Parathyroid adenoma (tissue), 2 donors: ENCODE data around the gene LRRC66.

Experiments
- H2AFZ ChIP-seq: fragments of 300-600 bp; sonication (generic); one replicate; pipeline ENCODE4 v1.7.0; 2017; ENCODE audit warnings: antibody characterized with exemption, mild to moderate bottlenecking
- H3K27ac ChIP-seq: fragments of 300-600 bp; sonication (generic); one replicate; pipeline ENCODE4 v1.7.0; 2017
- H3K27me3 ChIP-seq: fragments of 300-600 bp; sonication (generic); one replicate; pipeline ENCODE4 v1.7.0; 2017; ENCODE audit warnings: low read length; ENCODE audit not compliant: control insufficient read depth, insufficient read depth
- H3K36me3 ChIP-seq: fragments of 300-600 bp; sonication (generic); one replicate; pipeline ENCODE4 v1.7.0; 2017; ENCODE audit warnings: low read length; ENCODE audit not compliant: control insufficient read depth, insufficient read depth
- H3K4me1 ChIP-seq: fragments of 300-600 bp; sonication (generic); one replicate; pipeline ENCODE4 v1.7.0; 2017; ENCODE audit warnings: control low read depth
- H3K4me2 ChIP-seq: fragments of 300-600 bp; sonication (generic); one replicate; pipeline ENCODE4 v1.7.0; 2017; ENCODE audit warnings: low read length
- H3K4me3 ChIP-seq: fragments of 300-600 bp; sonication (generic); one replicate; pipeline ENCODE4 v1.7.0; 2017; ENCODE audit warnings: low read depth, low read length
- H3K79me2 ChIP-seq: fragments of 300-600 bp; sonication (generic); one replicate; pipeline ENCODE4 v1.7.0; 2017; ENCODE audit warnings: control low read depth
- H3K9ac ChIP-seq: fragments of 300-600 bp; sonication (generic); one replicate; pipeline ENCODE4 v1.7.0; 2017; ENCODE audit warnings: mild to moderate bottlenecking
- H3K9me3 ChIP-seq: fragments of 300-600 bp; sonication (generic); one replicate; pipeline ENCODE4 v1.7.0; 2017; ENCODE audit warnings: low read length; ENCODE audit not compliant: control insufficient read depth
- TF ChIP-seq, protein P1 (sequence below): fragments of 300-600 bp; sonication (generic); IDR thresholded peaks from one replicate; pipeline ENCODE4 v1.7.0; 2017; ENCODE audit warnings: antibody characterized with exemption, mild to moderate bottlenecking
- donor health status: primary hyperparathyroidism.

LRRC66 gene

DNA sequence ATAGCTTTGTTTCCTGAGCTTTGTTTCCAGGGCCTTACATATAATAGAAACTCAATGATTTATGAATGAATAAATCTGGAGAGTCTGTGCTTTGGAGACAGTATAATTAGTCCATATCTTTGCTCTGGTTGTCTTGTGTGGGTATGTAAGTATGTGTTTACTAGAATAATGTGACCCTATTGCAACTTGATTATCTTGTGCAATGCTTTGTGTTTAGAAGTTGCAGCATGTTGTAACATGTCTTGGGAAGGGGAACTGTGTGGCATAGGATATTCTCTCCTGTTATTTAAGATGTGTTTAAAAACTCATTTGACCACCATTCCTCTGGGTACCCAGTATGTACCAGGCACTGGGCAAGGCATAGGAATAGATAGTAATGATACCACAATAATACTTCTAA is 37.0 kb upstream of the LRRC66 start:
- H3K9ac ChIP-seq: no peak overlapping the region
- TF ChIP-seq, protein P1, sequence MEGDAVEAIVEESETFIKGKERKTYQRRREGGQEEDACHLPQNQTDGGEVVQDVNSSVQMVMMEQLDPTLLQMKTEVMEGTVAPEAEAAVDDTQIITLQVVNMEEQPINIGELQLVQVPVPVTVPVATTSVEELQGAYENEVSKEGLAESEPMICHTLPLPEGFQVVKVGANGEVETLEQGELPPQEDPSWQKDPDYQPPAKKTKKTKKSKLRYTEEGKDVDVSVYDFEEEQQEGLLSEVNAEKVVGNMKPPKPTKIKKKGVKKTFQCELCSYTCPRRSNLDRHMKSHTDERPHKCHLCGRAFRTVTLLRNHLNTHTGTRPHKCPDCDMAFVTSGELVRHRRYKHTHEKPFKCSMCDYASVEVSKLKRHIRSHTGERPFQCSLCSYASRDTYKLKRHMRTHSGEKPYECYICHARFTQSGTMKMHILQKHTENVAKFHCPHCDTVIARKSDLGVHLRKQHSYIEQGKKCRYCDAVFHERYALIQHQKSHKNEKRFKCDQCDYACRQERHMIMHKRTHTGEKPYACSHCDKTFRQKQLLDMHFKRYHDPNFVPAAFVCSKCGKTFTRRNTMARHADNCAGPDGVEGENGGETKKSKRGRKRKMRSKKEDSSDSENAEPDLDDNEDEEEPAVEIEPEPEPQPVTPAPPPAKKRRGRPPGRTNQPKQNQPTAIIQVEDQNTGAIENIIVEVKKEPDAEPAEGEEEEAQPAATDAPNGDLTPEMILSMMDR: no peak
- no peaks in the 10 kb centered on the region for H3K36me3 ChIP-seq
- no peak overlapping the region for H3K27ac ChIP-seq
- no peak overlapping the region for H3K4me3 ChIP-seq
- no peaks in the 10 kb centered on the region for H3K27me3 ChIP-seq
- no peak overlapping the region for H2AFZ ChIP-seq
- no peaks in the 10 kb centered on the region for H3K9me3 ChIP-seq
- no peaks in the 10 kb centered on the region for H3K4me1 ChIP-seq
- H3K4me2 ChIP-seq: no peak overlapping the region
- H3K79me2 ChIP-seq: no peaks in the 10 kb centered on the region

DNA sequence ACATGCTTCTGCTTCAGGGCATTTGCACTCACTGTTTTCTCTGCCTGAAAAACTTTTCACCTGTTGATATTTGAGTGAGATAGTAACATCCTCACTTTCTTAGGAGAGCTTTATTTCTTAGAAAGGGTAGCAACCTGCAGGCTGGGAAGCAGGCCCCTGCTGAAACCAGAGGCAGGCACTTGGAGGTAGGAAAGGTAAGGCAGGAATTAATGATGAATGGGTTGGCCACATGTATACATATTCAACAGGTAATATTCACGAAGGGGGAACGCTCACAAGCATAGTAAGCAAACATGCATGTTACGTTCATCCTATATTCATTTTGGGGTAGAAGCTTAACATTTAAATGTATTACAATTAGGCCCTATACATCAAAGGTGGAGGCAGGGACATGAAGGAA is 34.1 kb upstream of the LRRC66 start:
- H3K27ac ChIP-seq: no peak overlapping the region
- H3K9ac ChIP-seq: no peak overlapping the region
- no peaks in the 10 kb centered on the region for H3K36me3 ChIP-seq
- TF ChIP-seq, protein P1: no peak
- no peak overlapping the region for H3K4me2 ChIP-seq
- no peaks in the 10 kb centered on the region for H3K9me3 ChIP-seq
- no peaks in the 10 kb centered on the region for H3K79me2 ChIP-seq
- no peaks in the 10 kb centered on the region for H3K4me1 ChIP-seq
- no peak overlapping the region for H2AFZ ChIP-seq
- H3K4me3 ChIP-seq: no peak overlapping the region
- H3K27me3 ChIP-seq: no peaks in the 10 kb centered on the region

DNA sequence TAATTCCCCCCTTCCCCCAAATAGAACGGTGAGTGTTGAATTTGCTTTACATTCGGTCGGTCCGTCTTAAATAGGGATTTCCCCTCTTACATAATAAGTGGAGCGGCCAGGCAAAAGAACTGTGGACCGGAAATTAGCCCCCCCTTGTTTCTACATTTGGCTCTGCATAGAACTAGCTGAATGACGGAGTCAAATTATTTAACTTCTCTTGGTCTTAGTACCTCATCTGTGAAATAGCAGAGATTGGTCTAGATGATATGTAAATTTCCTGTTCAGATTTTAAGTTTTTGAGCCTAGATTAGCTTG is 32.3 kb upstream of the LRRC66 start:
- H3K9ac ChIP-seq: no peak overlapping the region
- TF ChIP-seq, protein P1: no peak

DNA sequence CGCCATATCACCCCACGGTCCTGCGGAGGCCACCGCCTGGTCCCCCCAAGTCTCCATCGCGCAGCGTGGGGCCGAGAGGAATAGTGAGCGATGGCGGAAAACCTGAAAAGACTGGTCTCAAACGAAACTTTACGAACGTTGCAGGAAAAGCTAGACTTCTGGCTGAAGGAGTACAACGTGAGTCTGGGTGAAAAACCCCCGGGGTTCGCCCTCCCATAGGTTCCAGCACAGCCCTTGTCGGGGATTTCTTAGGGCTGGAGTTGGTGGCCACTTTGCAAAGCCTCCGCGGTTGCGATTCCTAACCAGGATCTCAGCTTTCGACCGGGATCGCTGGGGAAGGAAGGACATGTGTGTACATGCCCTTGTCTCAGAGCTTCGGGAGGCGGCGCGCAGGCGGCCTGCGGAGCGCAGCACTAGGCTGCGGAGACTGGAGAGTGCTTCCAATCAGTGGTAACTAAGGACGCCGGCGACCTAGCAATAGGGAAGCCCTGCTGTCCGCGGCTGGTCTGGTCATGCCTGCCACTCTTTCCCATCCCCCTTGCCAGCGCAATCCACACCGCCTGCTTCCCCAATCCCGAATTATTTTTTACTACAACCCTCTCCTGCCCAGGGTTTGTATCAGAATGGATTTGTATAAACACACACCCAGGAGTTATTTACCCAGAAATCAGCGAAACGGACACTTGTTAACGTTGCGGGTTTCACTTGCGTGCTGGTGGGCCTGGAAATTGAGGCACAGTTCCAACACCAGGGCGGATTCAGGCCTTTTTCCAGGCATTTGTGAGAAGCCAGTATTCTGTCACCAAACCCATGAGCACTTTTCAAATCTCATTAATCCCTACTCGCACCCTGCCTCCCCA is 31.7 kb upstream of the LRRC66 start:
- Histone ChIP-seq H3K4me1 (no peaks in the 10 kb centered on the region), H3K27ac (peak overlapping the region; percentile 36), H3K9ac (no peak overlapping the region), H3K27me3 (no peaks in the 10 kb centered on the region), H3K4me3 (peak overlapping the region; percentile 70), H3K79me2 (no peaks in the 10 kb centered on the region), H2AFZ (peak overlapping the region; percentile 83), H3K4me2 (peak overlapping the region; percentile 95), H3K36me3 (no peaks in the 10 kb centered on the region), H3K9me3 (no peaks in the 10 kb centered on the region)
- TF ChIP-seq, protein P1: no peak

More for the DNA sequence above, 32.3 kb upstream of the LRRC66 start:
- Histone ChIP-seq H3K4me3 (no peak overlapping the region), H2AFZ (no peak overlapping the region), H3K27ac (no peak overlapping the region), H3K79me2 (no peaks in the 10 kb centered on the region), H3K4me2 (peak overlapping the region; percentile 95), H3K4me1 (no peaks in the 10 kb centered on the region), H3K36me3 (no peaks in the 10 kb centered on the region), H3K27me3 (no peaks in the 10 kb centered on the region), H3K9me3 (no peaks in the 10 kb centered on the region)

DNA sequence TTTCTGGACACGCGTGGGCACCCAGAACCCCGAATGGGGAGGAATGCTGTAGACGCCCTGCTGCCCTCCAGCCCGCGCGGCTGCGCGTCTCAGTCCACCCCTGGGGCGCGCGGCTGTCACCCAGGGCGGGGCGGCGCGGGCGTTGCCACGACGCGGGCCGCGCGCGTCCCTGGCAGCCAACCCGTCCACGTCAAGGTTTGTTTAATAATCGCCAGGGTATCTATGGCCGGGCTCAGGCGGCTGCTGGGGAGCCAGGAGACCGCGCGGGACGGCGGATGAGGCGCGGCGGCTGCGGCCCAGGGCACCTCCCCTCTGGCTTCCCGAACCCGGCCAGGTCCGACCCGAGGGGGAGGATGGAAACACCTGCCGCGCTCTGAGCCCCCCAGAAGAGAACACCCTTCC is 31.1 kb upstream of the LRRC66 start, which contains the start of gene SPATA18:
SPATA18 (plus strand) TSS at position 92 of the 402 bp plus-strand sequence. CDS start 401 bp downstream, outside the sequence.
- Histone ChIP-seq H3K4me1 (no peaks in the 10 kb centered on the region), H2AFZ (peak within 1 kb of the TSS; percentile 83), H3K9ac (no peak within 1 kb of the TSS), H3K4me2 (peak within 1 kb of the TSS; percentile 95), H3K4me3 (peak within 1 kb of the TSS; percentile 70), H3K27ac (peak within 1 kb of the TSS; percentile 36), H3K79me2 (no peaks in the 10 kb centered on the region), H3K36me3 (no peaks in the 10 kb centered on the region), H3K27me3 (no peaks in the 10 kb centered on the region), H3K9me3 (no peaks in the 10 kb centered on the region)
- TF ChIP-seq, protein P1: no peak
